GM10847 (cell line): Measurements from ENCODE around the gene MYCBP2.

Experiments
- POLR2A ChIP-seq: IDR thresholded peaks from 2 replicates; pipeline ENCODE4 v1.6.1; 2011; ENCODE audit not compliant: insufficient read length; ENCODE audit errors: extremely low read depth

MYCBP2 gene

GRCh38 chr13:77316430-77316829, 10.5 kb downstream of the MYCBP2 start:
- TF ChIP-seq POLR2A: no peak

GRCh38 chr13:77313923-77314322, 13.0 kb downstream of the MYCBP2 start:
- no peak for TF ChIP-seq POLR2A

- no peak for TF ChIP-seq POLR2A
These were observed 14.6 kb downstream of the MYCBP2 start for GRCh38 chr13:77312311-77312710.

GRCh38 chr13:77310579-77311279, 16.2 kb downstream of the MYCBP2 start:
- no peak for TF ChIP-seq POLR2A

GRCh38 chr13:77310161-77310560, 16.7 kb downstream of the MYCBP2 start:
- TF ChIP-seq POLR2A: no peak

- TF ChIP-seq POLR2A: no peak
These were observed 17.6 kb downstream of the MYCBP2 start for GRCh38 chr13:77309254-77309653.

- TF ChIP-seq POLR2A: no peak
These were observed 20.4 kb downstream of the MYCBP2 start for GRCh38 chr13:77306458-77306857.

- no peak for TF ChIP-seq POLR2A
These were observed 21.6 kb downstream of the MYCBP2 start for GRCh38 chr13:77305266-77305665.

GRCh38 chr13:77300176-77301037, 26.5 kb downstream of the MYCBP2 start:
- TF ChIP-seq POLR2A: no peak

- TF ChIP-seq POLR2A: no peak
These were observed 27.3 kb downstream of the MYCBP2 start for GRCh38 chr13:77299587-77299986.

- TF ChIP-seq POLR2A: no peak
These were observed 28.5 kb downstream of the MYCBP2 start for GRCh38 chr13:77298426-77298825.

- no peak for TF ChIP-seq POLR2A
These were observed 35.1 kb downstream of the MYCBP2 start for GRCh38 chr13:77291774-77292173.

GRCh38 chr13:77290342-77290741, 36.6 kb downstream of the MYCBP2 start:
- no peak for TF ChIP-seq POLR2A

- TF ChIP-seq POLR2A: no peak
These were observed 37.0 kb downstream of the MYCBP2 start for GRCh38 chr13:77289851-77290250.

- no peak for TF ChIP-seq POLR2A
These were observed 41.8 kb downstream of the MYCBP2 start for GRCh38 chr13:77285098-77285497.

- no peak for TF ChIP-seq POLR2A
These were observed 52.8 kb downstream of the MYCBP2 start for GRCh38 chr13:77274126-77274525.

- no peak for TF ChIP-seq POLR2A
These were observed 57.8 kb downstream of the MYCBP2 start for GRCh38 chr13:77269141-77269540.

GRCh38 chr13:77267362-77267761, 59.5 kb downstream of the MYCBP2 start:
- TF ChIP-seq POLR2A: no peak
